Measurements from ENCODE around the gene IGSF21. TPM values are rescaled to one million over a fixed set of nuclear protein-coding genes. Genes with fewer than 3 reads are reported as not detected.

The IGSF21 gene
- total and polyA plus RNA-seq, 10 of the 15 experiments (the other 5 are each of a cell fraction or from before 2014, with no cell fraction given) = 0.03 to 0.49 TPM; not detected in 8

DNA sequence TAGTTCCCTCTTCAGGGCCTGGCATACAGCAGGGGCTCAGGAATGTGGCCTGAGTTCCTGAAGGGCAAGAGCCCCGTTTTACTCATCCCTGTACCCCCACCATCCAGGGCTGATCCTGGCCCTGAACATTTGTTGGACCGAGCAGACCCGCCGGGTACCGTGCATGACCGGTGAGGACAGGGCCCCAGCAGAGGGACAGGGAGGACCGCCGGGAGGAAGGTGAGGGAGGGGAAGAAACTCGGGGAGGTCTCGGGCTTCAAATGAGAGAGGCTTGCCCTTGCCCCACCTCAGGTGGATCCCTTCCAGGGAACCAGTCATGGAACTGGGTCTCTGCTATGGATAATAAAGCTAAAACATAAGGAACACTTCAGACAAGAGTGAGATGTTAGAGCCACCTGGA is 205.4 kb downstream of the IGSF21 start (continued):
- TF ChIP-seq, protein P1, sequence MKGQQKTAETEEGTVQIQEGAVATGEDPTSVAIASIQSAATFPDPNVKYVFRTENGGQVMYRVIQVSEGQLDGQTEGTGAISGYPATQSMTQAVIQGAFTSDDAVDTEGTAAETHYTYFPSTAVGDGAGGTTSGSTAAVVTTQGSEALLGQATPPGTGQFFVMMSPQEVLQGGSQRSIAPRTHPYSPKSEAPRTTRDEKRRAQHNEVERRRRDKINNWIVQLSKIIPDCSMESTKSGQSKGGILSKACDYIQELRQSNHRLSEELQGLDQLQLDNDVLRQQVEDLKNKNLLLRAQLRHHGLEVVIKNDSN (IDR thresholded peaks at IDR 0.05; ENCODE audit: borderline replicate concordance, extremely low read length, insufficient read depth, low read depth, low read length) = no peak
- TF ChIP-seq, protein P2, sequence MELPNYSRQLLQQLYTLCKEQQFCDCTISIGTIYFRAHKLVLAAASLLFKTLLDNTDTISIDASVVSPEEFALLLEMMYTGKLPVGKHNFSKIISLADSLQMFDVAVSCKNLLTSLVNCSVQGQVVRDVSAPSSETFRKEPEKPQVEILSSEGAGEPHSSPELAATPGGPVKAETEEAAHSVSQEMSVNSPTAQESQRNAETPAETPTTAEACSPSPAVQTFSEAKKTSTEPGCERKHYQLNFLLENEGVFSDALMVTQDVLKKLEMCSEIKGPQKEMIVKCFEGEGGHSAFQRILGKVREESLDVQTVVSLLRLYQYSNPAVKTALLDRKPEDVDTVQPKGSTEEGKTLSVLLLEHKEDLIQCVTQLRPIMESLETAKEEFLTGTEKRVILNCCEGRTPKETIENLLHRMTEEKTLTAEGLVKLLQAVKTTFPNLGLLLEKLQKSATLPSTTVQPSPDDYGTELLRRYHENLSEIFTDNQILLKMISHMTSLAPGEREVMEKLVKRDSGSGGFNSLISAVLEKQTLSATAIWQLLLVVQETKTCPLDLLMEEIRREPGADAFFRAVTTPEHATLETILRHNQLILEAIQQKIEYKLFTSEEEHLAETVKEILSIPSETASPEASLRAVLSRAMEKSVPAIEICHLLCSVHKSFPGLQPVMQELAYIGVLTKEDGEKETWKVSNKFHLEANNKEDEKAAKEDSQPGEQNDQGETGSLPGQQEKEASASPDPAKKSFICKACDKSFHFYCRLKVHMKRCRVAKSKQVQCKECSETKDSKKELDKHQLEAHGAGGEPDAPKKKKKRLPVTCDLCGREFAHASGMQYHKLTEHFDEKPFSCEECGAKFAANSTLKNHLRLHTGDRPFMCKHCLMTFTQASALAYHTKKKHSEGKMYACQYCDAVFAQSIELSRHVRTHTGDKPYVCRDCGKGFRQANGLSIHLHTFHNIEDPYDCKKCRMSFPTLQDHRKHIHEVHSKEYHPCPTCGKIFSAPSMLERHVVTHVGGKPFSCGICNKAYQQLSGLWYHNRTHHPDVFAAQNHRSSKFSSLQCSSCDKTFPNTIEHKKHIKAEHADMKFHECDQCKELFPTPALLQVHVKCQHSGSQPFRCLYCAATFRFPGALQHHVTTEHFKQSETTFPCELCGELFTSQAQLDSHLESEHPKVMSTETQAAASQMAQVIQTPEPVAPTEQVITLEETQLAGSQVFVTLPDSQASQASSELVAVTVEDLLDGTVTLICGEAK (IDR thresholded peaks at IDR 0.05; ENCODE audit: borderline replicate concordance) = no peak
- TF ChIP-seq, protein P3, sequence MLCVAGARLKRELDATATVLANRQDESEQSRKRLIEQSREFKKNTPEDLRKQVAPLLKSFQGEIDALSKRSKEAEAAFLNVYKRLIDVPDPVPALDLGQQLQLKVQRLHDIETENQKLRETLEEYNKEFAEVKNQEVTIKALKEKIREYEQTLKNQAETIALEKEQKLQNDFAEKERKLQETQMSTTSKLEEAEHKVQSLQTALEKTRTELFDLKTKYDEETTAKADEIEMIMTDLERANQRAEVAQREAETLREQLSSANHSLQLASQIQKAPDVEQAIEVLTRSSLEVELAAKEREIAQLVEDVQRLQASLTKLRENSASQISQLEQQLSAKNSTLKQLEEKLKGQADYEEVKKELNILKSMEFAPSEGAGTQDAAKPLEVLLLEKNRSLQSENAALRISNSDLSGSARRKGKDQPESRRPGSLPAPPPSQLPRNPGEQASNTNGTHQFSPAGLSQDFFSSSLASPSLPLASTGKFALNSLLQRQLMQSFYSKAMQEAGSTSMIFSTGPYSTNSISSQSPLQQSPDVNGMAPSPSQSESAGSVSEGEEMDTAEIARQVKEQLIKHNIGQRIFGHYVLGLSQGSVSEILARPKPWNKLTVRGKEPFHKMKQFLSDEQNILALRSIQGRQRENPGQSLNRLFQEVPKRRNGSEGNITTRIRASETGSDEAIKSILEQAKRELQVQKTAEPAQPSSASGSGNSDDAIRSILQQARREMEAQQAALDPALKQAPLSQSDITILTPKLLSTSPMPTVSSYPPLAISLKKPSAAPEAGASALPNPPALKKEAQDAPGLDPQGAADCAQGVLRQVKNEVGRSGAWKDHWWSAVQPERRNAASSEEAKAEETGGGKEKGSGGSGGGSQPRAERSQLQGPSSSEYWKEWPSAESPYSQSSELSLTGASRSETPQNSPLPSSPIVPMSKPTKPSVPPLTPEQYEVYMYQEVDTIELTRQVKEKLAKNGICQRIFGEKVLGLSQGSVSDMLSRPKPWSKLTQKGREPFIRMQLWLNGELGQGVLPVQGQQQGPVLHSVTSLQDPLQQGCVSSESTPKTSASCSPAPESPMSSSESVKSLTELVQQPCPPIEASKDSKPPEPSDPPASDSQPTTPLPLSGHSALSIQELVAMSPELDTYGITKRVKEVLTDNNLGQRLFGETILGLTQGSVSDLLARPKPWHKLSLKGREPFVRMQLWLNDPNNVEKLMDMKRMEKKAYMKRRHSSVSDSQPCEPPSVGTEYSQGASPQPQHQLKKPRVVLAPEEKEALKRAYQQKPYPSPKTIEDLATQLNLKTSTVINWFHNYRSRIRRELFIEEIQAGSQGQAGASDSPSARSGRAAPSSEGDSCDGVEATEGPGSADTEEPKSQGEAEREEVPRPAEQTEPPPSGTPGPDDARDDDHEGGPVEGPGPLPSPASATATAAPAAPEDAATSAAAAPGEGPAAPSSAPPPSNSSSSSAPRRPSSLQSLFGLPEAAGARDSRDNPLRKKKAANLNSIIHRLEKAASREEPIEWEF (IDR thresholded peaks at IDR 0.05; ENCODE audit: insufficient replicate concordance, low read depth, low read length) = no peak
- TF ChIP-seq ESRRA (IDR thresholded peaks at IDR 0.05; ENCODE audit: low read length) = no peak
- TF ChIP-seq, protein P4, sequence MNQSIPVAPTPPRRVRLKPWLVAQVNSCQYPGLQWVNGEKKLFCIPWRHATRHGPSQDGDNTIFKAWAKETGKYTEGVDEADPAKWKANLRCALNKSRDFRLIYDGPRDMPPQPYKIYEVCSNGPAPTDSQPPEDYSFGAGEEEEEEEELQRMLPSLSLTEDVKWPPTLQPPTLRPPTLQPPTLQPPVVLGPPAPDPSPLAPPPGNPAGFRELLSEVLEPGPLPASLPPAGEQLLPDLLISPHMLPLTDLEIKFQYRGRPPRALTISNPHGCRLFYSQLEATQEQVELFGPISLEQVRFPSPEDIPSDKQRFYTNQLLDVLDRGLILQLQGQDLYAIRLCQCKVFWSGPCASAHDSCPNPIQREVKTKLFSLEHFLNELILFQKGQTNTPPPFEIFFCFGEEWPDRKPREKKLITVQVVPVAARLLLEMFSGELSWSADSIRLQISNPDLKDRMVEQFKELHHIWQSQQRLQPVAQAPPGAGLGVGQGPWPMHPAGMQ (IDR thresholded peaks at IDR 0.05; ENCODE audit: borderline replicate concordance) = no peak
- TF ChIP-seq JUNB (IDR thresholded peaks at IDR 0.05) = no peak
- no peak for TF ChIP-seq ZZZ3 (IDR thresholded peaks at IDR 0.05; ENCODE audit: control insufficient read depth, insufficient read length, low read depth)
- TF ChIP-seq, protein P5, sequence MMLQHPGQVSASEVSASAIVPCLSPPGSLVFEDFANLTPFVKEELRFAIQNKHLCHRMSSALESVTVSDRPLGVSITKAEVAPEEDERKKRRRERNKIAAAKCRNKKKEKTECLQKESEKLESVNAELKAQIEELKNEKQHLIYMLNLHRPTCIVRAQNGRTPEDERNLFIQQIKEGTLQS (IDR thresholded peaks at IDR 0.05; ENCODE audit: borderline replicate concordance, extremely low read depth, low read depth, low read length) = no peak
- TF ChIP-seq ASH2L (IDR thresholded peaks at IDR 0.05; ENCODE audit: borderline replicate concordance, low read depth) = no peak
- TF ChIP-seq ZNF217 (IDR thresholded peaks at IDR 0.05) = no peak
- no peak for TF ChIP-seq MYB (IDR thresholded peaks at IDR 0.05; ENCODE audit: borderline replicate concordance, low read depth, low read length)
- TF ChIP-seq, protein P6, sequence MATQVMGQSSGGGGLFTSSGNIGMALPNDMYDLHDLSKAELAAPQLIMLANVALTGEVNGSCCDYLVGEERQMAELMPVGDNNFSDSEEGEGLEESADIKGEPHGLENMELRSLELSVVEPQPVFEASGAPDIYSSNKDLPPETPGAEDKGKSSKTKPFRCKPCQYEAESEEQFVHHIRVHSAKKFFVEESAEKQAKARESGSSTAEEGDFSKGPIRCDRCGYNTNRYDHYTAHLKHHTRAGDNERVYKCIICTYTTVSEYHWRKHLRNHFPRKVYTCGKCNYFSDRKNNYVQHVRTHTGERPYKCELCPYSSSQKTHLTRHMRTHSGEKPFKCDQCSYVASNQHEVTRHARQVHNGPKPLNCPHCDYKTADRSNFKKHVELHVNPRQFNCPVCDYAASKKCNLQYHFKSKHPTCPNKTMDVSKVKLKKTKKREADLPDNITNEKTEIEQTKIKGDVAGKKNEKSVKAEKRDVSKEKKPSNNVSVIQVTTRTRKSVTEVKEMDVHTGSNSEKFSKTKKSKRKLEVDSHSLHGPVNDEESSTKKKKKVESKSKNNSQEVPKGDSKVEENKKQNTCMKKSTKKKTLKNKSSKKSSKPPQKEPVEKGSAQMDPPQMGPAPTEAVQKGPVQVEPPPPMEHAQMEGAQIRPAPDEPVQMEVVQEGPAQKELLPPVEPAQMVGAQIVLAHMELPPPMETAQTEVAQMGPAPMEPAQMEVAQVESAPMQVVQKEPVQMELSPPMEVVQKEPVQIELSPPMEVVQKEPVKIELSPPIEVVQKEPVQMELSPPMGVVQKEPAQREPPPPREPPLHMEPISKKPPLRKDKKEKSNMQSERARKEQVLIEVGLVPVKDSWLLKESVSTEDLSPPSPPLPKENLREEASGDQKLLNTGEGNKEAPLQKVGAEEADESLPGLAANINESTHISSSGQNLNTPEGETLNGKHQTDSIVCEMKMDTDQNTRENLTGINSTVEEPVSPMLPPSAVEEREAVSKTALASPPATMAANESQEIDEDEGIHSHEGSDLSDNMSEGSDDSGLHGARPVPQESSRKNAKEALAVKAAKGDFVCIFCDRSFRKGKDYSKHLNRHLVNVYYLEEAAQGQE (IDR thresholded peaks at IDR 0.05; ENCODE audit: low read depth, low read length) = no peak

All from GM12878 (cell line).